ENCODE measurements around the gene SH3BP5L.
A peak's percentile ranks its signal among the peaks of the same experiment; 100 is the strongest.
"Not testable (repeated sequence)": the region's sequence is repeated elsewhere in the genome, so short reads cannot be mapped to it uniquely, and the experiment has no call there.

Gene SH3BP5L

DNA sequence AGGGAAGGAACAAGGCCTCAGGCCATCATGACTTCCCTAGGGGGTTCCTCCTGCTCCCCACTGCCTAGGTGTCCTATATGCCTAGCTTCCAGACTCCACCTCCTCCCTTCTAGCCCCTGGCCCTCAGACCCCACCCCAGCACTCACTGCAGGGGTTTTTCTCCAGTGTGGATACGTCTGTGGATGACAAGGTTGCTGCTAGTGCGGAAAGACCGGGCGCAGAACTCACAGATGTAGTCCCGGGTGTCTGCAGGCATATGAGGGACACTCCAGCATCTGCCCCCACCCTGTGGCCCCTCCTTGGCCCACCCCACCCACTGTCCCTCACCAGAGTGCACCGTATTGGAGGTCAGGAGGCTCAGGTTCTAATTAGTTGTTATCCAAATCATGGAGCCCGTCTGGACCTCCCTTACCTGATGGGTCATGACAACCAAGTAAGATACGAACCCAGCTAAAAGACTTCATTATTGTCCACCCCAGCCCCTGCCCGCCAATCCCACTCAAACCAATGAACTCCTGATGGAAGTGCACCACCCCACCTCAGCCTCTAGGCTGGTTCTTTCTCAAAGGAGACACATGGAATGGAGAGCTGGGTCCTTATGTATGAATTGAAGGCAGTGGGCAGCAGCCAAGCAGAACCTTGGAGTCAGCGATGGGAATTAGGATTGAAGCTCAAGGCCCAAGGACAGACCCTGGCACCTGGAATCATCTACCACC, 25.0 kb upstream of the SH3BP5L start:
- DNase-seq, result no peak

DNA sequence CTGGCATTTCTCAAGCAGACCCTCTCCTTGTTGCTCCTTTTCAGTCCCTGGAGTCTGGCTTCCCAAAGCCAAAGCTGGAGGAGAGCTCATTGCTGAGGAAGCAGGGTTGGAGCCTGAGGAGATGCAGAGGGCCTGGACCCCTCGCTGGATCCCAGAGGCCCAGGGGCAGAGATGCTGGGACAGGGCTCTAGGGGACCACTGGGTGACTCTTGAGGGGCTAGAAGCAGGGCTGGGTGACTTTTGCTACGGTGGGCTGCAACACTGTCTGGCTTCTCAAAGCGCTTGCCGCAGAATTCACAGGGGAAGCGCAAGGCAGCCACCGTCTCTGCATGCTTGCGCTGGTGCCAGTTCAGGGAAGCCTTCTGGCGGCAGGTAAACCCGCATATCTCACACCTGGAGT, 24.4 kb upstream of the SH3BP5L start:
- DNase-seq, result no peak

GRCh38 chr1:248849637-248850036, 23.9 kb upstream of the SH3BP5L start:
- no peak for DNase-seq

- DNase-seq, result no peak
These were observed 23.4 kb upstream of the SH3BP5L start for GRCh38 chr1:248849152-248849551.

DNA sequence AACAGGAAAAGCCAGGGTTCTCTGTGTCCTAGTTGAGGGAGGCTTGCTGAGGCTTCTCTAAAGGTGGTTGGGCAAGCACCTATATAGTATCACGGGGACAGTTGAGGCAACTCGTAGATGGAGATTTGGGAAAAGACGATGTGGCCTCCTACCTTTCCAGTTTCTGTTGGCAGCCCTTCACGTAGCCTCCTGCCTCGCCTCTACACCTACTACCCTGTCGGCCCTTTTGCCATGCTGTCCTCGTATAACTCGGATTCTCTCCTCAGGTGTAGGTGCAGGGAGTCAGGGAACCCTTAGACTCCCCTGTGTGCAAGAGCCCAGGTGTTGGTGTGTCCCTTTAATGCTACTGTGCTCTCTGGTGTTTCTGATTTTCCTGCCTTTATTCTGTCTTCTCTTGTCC, 22.9 kb upstream of the SH3BP5L start:
- DNase-seq, result no peak

DNA sequence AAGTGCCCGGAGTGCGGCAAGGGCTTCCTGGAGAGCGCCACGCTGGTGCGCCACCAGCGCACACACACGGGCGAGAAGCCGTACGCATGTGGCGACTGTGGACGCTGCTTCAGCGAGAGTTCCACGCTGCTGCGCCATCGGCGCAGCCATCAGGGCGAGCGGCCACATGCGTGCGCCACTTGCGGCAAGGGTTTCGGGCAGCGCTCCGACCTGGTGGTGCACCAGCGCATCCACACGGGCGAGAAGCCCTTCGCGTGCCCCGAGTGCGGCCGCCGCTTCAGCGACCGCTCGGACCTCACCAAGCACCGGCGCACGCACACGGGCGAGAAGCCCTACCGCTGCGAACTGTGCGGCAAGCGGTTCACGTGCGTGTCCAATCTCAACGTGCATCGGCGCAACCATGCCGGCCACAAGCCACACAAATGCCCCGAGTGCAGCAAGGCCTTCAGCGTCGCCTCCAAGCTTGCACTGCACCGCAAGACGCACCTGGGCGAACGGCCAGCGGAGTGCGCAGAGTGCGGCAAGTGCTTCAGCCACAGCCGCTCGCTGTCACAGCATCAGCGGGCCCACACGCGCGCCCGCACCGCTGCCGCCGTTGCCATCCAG, 22.3 kb upstream of the SH3BP5L start:
- no peak for DNase-seq

DNA sequence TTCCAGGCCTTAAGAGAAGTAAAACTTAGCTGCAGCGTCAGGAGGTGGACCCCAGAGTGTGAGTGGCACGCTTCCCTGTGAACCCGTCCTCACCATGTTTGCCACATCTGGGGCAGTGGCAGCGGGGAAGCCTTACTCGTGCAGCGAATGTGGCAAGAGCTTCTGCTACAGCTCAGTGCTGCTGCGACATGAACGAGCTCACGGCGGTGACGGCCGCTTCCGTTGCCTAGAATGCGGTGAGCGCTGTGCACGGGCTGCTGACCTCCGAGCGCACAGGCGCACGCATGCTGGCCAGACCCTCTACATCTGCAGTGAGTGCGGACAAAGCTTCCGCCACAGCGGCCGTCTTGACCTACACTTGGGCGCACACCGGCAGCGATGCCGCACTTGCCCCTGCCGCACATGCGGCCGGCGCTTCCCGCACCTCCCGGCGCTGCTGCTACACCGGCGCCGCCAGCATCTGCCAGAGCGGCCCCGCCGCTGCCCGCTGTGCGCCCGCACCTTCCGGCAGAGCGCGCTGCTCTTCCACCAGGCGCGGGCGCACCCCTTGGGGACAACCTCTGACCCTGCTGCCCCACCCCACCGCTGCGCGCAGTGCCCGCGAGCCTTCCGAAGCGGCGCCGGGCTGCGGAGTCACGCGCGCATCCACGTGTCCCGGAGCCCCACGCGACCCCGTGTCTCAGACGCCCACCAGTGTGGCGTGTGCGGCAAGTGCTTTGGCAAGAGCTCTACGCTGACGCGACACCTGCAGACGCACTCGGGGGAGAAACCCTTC, 21.7 kb upstream of the SH3BP5L start:
- DNase-seq, result no peak

- no peak for DNase-seq
These were observed 18.8 kb upstream of the SH3BP5L start for GRCh38 chr1:248844526-248844925.

- DNase-seq, result no peak
These were observed 18.0 kb upstream of the SH3BP5L start for GRCh38 chr1:248843687-248844086.

DNA sequence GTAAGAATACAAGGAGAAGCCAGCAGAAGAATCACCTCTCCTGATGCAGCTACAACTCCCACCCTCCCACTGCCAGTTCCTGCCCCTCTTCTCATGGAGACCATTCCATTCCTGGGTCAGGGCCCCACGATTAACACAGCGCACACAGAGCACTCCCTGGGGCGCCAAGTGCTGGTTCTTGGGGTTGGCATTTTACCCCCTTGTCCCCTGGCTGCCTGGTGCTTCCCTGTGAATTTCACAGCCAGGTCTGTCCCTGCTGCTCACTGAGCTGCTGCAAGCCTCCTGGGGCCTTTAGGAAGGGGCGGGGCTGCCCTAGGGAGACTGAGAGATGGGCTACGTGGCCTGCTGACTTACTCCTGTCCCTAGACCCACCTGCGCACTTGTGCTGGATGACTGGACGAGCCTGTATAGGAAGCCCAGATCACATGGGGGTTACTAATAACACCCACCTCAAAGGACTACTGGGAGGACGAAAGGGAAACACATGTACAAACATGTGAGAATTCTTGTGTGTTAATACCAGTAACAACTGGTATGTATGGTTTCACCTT, 17.1 kb upstream of the SH3BP5L start:
- DNase-seq, result peak in 3 of 4 experiments; percentile 18 to 32 (median 31)

DNA sequence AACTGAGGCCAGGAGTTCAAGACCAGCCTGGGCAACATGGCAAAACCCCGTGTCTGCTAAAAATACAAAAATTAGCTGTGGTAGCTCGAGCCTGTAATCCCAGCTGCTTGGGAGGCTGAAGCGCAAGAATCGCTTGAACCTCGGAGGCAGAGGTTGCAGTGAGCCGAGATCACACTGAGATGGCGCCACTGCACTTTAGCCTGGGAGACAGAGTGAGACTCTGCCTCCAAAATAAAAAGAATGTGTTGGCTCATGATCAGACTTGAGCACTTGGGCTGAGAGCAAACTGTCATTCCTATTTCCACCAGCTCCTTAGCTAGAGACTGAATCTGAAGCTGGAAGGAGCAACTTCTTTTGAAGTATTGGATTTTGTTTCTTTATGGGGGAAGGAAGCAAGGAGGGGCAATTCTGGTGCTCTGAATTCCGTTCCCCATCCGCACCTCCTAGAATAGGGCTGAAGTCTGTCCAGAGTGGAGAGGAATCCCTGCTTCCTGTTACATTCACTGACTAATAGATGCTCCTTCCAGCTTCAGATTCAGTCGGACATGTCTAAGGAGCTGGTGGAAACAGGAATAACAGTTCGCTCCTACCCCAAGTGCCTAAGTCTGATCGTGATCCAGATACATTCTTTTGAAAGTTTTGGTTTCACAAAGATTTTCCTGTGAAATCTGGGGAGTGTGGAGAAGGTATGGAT, 16.1 kb upstream of the SH3BP5L start:
- DNase-seq, result peak; percentile 43 to 59 (median 56)

- no peak for DNase-seq
These were observed 15.2 kb upstream of the SH3BP5L start for GRCh38 chr1:248840946-248841345.

DNA sequence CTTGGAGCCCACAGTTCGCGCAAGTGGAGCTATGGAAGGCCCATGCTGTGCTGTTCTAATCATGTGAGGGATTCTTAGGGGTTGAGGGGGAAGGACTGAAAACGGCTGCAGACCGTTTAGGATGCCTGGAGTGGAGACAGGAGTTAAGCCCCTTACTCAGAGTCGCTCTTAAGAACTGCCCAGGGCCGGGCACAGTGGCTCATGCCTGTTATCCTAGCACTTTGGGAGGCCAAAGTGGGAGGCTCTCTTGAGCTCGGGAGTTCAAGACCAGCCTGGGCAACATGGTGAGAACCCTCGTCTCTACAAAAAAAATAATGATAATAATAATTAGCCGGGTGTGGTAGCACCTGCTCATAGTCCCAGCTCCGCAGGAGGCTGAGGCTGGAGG, 13.4 kb upstream of the SH3BP5L start:
- DNase-seq, result no peak

DNA sequence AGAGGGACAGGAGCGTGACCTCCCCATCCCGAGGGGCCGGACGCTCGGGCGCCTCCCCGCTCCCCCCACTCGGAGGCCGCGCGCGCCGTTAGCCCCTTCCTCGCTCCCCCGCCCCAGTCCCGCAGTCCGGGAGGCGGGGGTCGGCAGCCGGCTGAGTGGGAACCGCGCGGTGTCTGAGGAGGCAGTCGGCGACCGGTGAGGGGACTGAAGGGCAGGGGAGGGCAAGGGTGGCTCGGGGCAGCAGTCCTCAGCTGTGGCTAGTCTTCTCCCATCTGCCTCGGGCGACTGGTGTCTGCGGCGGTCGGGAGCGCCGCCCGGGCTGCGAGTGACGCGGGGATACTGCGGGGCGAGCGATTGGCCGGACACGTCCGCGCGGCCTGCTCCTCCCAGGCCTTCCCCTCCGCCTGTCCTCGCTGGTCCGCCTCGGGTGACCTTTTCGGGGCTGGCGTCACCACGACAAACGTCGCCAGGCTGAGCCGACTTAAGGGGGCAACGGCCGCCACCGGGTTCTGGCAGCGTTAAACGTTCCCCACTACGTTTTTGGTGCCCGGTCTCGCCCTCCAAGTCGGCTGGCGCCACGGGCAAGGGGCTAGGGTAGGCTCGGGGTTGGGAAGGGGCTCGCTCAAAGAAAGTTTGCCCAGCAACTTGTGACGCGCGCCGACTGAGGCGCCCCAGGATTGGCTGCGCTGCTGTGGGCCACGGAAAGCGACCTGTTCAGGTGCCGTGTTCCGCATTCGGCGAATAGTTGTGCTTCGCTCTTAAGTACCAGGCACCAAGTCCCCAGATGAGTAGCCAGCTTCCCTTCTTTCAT, 12.8 kb upstream of the SH3BP5L start:
- DNase-seq, result peak; percentile 94 to 98 (median 97)

DNA sequence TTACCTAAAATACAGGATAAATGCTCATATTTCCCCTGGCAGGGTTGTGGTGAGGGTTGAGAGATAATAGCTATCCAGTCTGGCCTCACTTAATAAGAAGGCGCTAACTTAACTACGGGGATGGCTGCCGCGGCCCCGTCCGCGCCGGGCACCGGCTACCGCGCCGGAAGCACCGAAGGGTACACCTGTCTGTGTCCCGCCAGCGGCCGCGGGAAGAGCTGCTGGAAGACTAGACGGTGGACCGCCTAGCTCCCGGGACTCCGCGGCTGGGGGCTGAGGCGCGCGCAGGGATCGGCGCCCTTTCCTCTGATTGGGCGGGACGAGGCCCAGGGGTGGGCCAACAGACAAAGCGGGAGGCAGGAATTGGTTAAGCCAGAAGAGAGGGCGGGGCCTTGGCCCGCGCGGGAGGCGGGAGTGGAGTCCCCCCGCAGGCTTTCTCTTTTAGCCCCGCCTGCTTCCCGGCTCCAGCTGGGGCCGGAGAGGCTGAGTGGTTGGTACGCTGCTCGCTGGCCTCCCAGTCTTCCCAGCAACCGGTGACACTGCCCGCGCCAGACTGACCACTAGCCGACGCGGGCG, 12.2 kb upstream of the SH3BP5L start, which contains the start of gene ZNF672:
TSS of gene ZNF672 (plus strand) at position 444 of the 576 bp plus-strand sequence. CDS start 9,051 bp downstream, outside the sequence.
- peak; percentile 99 for DNase-seq

GRCh38 chr1:248837045-248837780, 11.5 kb upstream of the SH3BP5L start:
- DNase-seq, result peak in 2 of 4 experiments; percentile 30 to 33

- DNase-seq, result peak; percentile 45 to 69 (median 58)
These were observed 8.7 kb upstream of the SH3BP5L start for GRCh38 chr1:248834343-248834940.

DNA sequence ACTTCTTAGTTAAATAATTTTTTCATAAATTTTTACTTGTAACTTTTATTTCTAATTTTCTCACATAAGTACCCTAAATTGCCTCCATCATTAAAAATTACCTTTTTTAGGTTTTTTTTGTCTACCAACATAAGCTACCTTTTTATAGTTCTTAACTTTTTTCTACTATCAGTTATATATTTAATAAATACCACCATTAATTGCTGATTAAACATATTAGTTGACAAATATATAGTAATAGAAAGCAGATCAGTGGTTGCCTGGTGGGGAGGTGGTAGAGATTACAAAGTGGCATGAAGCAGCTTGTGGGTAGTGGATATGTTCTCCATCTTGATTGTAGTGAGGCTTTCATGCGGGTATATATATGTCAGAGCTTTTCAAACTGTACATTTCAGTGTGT, 6.1 kb upstream of the SH3BP5L start:
- DNase-seq, result no peak

DNA sequence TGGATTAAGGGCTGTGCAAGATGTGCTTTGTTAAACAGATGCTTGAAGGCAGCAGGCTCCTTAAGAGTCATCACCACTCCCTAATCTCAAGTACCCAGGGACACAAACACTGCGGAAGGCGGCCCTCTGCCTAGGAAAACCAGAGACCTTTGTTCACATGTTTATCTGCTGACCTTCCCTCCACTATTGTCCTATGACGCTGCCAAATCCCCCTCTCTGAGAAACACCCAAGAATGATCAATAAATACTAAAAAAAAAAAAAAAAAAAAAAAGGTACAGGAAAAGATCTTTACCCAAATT, 5.0 kb upstream of the SH3BP5L start:
- not testable (repeated sequence) for DNase-seq

DNA sequence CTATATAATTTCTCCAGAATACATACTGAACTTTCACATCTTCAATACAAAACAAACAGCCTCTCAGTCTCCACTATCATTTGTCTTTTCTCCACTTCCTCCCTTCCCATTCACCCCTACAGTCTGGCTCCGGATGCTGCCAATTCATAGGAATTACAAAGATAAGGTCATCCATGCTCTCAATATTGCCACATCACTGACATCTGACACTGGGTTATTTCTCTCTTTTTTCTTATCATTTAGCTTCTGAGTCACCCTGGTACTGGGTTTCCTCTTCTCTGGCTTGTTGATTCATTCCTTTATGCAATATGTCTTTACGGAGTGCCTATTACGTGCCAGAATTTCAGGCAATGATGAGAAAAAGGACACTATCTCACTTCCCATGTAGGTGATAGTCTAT, 3.1 kb upstream of the SH3BP5L start:
- DNase-seq, result peak; percentile 32 to 83 (median 59)

DNA sequence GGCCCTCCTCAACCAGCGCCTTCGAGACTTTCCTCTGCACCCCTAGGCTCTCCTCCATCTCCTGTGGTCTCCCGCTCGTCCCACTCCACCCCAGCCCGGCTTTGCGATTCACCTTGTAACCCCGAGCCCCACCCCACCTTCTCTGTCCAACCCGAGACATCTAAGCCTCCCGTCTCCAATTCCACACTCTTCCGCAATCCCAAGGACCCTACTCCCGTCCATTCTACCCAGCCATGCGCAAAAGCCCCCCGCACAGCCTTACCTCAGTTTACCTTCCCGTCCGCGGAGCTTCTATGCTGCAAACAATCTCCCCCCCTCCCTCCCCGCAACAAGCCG, 174 bp downstream of the SH3BP5L start:
- DNase-seq, result no peak

Measured in suppressor macrophage (primary cell).